Raji (cell line): Measurements from ENCODE around the gene SLC1A1.

Source experiments
- POLR2A ChIP-seq: IDR thresholded peaks from 2 replicates; pipeline ENCODE4 v1.6.1; 2011; ENCODE audit warnings: low read depth, low read length, control low read depth; ENCODE audit not compliant: insufficient read depth

SLC1A1 gene

DNA sequence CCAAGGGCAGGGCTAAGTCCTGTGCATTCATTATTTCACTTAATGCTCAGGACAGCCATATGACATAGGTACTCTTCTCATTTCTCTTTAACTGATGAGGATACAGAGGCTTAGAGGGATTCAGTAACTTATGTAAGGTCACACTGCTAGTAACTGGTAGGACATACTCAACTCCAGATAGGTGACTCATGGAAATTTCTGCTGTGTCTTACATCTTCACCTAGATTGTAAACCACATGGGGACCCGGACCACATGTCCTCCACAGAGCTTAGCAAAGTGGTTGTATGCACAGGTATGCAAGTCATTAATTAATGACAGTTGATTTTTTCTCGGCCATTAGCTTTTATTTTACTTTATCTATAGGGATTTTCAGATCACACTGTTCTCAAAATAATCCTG lies 29.3 kb downstream of the SLC1A1 start:
- TF ChIP-seq POLR2A = no peak

GRCh38 chr9:4520055-4520454 lies 29.8 kb downstream of the SLC1A1 start:
- no peak for TF ChIP-seq POLR2A

DNA sequence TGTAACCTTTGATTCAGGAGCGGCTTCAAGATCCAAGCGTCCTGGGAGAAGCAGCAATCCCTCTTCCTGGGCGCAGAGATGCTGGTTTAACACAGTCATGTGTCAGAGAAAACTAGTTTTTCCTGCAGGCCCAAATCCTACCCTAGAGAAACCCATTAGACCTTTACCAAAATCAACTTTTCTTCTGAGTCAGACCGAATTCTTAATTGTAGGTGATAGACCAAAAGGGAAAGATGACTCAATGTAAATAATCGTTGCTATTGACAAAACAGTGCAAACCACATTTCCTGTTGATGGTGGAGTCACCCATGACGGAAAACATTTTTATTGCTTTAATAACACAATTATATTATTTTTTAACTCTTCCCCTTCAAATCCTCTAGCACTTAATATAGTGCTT lies 40.1 kb downstream of the SLC1A1 start:
- no peak for TF ChIP-seq POLR2A

GRCh38 chr9:4537581-4537980 lies 47.3 kb downstream of the SLC1A1 start:
- TF ChIP-seq POLR2A = no peak

DNA sequence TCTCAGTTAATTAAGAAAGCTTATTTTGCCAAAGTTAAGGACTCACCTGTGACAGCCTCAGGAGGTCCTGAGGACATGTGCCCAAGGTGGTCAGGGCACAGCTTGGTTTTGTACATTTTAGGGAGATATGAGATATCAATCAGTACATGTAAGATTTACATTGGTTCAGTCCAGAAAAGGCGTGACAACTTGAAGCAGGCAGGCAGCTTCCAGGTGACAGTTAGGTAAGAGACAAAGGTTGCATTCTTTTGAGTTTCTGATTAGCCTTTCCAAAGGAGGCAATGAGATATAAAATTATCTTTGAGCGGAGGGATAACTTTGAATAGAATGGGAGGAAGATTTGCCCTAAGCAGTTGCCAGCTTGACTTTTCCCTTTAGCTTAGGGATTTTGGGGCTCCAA lies 47.8 kb downstream of the SLC1A1 start:
- no peak for TF ChIP-seq POLR2A

GRCh38 chr9:4538621-4539020 lies 48.4 kb downstream of the SLC1A1 start:
- TF ChIP-seq POLR2A = no peak

- no peak for TF ChIP-seq POLR2A
Measured at GRCh38 chr9:4540425-4540824, 50.2 kb downstream of the SLC1A1 start.

- no peak for TF ChIP-seq POLR2A
Measured at GRCh38 chr9:4541281-4541680, 51.0 kb downstream of the SLC1A1 start.

DNA sequence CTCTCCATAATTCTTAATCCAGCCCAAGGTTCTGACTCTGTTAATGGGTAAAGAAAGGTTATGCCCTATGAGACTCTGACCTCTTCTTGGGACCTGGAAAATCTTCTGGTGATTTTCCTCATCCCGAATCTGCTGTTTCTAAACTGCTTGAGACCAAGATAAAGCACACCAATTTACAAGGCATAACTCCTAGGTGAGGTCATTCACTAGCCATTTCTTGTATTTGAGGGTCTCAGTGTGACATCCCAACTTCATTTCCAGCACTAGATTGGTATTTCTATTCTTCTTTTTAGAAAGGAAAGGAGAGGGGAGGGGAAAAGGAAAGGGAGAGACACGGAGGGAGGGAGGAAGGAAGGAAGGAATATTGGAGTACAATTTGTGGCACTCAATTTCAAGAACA lies 51.6 kb downstream of the SLC1A1 start:
- no peak for TF ChIP-seq POLR2A

GRCh38 chr9:4547016-4547415 lies 56.7 kb downstream of the SLC1A1 start:
- TF ChIP-seq POLR2A = no peak

DNA sequence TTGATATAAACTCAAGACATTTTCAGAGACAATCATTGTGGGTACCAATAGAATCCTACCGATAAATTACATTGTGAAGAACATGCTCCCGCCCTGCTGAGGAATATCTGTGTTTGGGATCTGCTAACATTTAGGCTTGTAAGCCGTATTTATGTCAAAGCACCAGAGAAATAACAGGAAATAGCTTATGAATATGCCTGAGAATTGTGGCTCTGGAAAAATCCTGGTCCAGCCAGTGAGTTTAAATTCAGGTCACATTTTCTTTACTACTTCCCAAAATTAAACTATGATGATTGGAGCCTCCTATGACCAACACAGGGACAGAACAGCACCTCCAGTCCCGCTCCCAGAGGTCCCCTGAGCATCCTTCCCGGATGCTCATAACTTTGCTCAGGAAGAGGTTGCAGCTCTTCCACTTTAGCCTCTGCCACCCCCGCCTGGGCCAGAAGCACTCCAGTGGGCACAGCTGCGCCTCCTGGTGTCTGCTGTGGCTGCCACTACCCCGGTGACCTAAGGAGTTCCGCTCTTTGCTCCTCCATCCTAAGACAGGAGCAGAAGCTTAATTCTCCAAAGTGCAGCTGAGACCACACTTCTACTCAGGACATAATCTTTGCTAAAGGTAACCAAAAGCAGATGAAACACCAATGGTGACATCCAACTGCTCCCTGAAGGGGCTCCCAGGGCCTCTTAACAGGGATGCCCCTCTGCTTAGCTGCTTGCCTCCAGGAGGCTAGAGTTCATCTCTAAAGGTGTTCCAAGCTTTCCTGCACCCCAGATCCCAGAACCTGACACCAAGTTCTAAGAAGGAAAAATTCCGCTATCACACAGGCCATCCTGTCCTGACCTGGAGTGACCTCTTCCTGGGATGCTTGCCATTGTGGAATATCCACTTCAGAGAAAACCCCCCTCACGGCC lies 58.8 kb downstream of the SLC1A1 start:
- no peak for TF ChIP-seq POLR2A

DNA sequence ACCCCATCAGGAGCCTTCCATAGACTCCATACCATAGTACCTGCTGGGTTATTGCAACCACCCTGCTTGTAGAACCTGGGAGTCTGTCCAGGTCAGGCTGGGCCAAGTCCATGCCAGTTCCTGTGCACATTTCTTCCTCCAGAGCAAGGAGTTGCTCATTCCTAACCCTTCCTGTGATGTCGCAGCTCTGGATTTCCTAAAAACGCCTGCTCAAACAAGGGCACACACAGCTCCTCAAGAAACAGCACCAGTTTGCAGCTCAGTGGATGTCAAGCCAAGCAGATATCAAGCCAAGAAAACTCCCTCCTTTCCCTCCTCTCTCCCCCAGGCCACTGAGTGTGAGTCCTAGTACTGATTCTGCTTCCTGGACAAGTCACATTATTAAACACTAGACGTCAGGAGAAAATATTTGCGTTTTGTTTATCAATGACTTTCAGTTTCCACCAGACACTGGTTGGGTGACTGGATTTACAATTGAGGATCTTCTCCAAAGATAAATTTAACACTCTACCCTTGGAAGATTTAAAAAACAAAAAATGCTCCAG lies 59.6 kb downstream of the SLC1A1 start:
- TF ChIP-seq POLR2A = no peak

- no peak for TF ChIP-seq POLR2A
Measured at GRCh38 chr9:4550777-4551484, 60.7 kb downstream of the SLC1A1 start.

- TF ChIP-seq POLR2A = no peak
Measured at GRCh38 chr9:4553951-4554381, 63.7 kb downstream of the SLC1A1 start.

- TF ChIP-seq POLR2A = no peak
Measured at GRCh38 chr9:4555236-4555635, 65.0 kb downstream of the SLC1A1 start.

DNA sequence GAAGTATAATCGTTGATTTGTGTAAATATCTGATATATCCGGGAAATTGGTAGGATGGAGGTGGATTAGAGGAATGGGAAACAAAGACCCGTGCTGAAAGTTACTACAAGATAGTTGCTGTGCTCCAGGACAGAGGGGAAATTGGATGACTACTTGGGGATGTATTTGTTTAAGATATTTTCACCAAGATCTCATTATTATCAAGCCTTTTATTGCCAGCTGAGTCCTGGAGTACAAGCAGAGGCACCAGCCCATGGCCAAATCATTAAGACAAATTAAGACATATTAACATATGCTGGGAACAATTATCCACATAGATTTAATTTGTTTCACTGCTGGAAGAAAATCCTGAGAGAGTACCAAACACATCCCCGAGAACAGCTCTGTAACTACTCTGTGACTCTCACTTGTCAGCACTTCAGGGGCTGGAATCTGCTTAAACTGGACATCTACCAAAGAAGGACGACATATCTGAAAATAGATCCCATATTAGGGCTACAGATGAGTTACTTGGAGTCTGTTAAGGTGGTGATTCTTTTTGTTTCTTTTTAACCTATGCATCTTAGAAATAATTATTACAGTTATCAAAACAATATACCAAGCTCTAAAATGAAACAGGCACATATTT lies 68.2 kb downstream of the SLC1A1 start:
- TF ChIP-seq POLR2A = no peak
